GM21717 (cell line): ENCODE results near the gene WDR48.

Experiments used
- ATAC-seq: cut with Tn5 transposase; IDR thresholded peaks from one replicate; pipeline ENCODE4 v1.9.1; 2021; ENCODE audit warnings: mild to moderate bottlenecking, moderate library complexity; ENCODE audit not compliant: unreplicated experiment

WDR48 gene

DNA sequence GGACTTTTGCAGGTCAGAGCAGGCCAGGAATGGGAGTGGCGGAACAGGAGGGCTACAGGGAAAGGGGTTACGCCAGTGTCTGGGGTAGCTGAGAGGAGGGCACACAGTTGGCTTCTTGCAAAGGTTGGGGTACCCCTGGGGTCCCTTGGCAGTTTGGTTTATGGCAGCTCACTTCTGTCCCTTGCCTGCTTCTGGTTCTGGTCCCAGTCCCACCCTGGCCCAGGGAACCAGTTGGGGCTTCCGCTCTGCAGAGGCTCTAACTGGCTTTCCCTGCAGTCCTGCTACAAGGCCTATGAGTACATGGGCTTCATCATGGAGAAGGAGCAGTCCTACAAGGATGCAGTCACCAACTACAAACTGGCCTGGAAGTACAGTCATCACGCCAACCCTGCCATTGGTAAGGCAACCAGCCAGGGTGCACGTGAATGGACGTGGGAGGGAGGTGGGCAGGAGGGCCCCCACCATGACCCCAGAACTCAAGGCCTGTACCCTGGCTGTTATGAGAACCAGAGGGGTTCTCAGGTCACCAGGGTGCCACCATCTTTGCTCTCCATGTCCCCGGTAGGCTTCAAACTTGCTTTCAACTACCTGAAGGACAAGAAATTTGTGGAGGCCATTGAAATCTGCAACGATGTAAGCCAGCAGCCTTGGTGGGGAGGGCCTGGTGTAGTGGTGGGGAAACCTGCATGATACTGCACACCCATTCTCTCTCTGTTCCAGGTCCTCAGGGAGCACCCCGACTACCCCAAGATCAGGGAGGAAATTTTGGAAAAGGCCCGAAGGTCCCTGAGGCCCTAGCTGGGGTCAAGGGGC, 86.4 kb downstream of the WDR48 start:
- no peak for ATAC-seq

DNA sequence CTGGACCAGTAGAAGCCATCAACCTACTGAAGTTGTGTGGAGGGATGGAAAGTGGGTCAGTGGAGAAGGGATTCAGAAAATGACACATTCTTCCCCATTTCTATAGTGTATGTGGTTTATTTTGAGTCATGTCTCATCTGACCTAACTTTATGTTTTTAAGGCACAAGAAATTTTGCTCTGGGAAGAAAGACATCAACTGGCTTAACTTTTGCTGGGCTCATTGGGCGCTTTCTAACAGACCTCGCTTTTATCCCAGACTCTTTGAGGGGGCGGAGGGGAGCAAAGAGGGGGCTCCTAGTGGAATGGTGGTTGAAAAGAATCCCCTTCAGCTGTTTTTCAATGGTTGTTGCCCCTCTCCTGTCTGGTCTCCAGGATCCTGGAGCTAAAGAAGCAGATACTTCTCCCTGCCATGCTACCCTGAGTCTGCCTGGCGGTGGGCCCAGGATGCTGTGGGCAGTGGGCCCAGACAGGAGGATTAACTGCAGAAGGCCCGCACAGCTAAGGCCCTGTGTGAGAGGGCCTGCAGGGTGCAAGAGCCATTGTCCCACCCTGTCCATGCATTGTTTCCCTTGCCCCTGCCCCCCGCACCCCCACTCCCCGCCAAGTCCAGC, 87.1 kb downstream of the WDR48 start:
- ATAC-seq: no peak

DNA sequence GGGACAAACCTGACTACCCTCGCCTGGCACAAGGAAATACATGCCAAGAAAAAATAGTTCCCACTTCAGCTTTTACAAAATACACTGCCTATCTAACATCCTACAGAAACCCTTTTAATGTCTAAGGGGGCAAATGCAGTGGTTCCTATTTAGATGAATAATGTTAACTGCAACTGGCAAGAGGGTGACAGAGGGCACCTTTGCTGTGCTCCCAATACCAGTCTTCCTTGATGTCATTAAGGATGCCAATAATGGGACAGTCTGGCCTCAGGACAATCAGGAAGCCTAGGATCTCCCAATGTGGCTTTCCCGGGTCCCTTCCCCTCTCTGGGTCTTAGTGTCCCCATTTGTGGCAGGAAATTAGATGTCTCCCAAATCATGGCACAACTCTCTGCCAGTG, 87.6 kb downstream of the WDR48 start:
- no peak for ATAC-seq

DNA sequence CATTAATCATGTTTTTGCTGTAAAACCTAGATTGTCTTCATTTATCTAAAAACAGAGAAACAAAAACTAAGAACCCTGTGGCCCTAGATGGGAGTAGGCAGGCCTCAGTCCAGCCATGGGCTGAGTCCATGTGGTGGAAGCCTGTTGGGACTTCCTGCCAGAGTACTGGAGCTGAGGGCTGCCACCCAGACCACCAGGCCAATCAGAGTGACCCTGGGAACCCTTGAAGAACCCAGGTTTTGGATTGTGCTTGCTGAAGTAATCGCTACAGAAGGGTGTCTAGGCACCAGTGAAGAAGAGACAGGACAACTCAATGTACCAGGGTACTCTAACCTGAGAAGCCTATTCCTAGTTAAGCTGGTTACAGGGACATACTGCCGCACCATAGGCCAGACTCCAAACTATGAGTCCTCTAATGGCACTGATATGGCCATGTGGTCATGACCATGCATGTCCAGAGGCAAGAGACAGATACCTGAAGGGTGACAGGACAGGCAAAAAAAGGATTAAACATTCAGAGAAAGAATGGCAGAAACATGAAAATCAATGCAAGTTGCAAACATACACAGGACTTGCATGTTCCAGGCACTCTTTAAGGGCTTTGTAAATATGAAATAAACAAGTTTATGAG, 88.6 kb downstream of the WDR48 start:
- no peak for ATAC-seq

DNA sequence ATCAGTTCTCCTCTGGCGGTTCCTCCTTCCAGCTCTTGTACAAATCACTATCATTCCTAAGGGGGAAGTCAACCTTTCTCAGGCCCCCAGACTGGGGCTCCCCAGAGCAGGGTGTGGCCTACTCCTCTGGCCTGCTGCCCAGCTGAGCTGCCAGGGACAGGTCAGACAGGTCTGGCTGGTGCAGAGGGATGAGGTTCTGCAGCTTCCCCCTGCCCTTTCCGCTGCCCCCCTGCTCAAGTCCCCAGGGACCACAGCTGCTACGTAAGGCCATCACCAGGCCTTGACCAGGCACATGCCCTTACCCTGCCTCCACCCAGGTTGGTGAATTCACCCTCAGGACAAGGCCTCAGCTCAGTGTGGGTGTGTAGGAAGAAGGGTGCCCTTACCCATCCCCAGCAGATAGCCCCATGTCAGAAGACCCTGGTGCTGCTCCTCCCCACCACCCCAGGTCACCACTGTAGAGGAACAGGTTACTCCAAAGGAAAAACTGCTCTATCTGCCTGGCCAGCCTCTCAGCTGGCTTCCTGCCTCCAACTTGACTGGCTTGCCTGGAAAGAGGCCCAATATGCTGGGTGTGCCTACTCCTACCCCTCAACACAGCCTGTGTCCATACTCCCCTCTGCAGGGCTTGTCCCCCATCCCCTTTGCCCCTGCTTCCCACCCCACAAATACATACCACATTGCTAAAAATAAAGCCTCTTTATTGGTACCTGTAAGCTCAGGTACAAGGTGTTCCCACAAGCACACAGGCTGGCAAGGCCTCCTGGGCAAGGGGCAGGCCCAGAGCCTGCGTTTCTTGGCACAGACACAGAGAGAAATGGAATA, 89.6 kb downstream of the WDR48 start:
- no peak for ATAC-seq

DNA sequence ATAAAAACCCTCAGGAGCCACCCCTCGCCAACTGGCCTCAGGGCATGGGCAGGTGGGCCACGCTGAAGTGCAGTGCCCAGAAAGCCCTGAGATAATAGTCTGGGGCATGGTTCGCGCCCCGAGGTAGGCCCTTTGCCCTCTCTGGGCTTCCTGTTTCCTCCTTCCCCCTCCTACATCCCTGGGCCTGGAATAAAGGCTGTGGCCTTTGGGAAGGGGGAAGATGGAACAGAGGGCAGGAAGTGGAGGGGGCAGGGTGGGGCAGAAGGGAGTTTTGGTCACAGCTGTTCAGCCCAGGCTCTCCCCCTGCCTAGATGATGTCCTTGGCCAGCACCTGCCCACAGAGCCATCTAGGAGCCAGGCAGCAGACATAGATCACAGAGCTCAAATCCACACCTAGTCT, 90.3 kb downstream of the WDR48 start:
- no peak for ATAC-seq

DNA sequence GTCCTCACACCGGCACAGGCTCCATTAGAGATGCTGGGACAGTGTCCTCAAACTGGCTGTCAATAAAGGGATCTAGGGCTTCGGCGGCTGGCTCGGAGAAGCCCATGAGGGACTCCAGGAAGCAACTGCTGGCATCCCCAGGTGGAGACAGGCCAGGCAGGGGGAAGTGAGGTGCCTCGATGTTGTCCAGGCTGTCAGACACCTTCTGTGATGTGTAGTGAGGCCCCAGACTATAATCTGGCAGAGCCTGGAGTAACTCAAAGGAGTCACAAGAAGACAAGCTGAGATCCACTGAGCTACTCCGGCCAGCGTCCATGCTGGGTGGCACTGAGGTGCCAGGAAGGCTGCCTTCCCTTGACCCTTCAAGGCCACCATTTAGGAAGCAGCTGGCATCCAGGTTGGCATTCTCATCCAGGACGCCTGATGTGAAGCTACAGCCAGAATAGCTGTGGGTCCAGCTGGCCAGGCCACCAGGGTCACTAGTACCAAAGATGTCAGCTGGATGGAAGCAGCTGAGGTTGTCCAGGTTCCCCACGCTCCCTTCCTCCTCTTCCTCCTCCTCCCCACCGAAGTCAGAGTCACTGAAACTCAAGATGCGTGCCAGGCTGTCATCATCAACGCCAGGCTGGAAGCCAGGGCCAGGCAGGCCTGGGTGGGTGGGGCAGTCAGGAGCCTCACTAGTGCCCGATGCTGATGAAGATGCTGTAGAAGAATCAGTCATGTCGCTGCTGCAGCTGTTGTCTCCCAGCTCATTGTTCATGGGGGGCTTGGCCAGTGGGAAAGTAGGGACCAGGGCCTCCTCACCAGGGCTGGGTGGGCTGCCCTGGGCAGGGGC, 91.5 kb downstream of the WDR48 start:
- no peak for ATAC-seq

DNA sequence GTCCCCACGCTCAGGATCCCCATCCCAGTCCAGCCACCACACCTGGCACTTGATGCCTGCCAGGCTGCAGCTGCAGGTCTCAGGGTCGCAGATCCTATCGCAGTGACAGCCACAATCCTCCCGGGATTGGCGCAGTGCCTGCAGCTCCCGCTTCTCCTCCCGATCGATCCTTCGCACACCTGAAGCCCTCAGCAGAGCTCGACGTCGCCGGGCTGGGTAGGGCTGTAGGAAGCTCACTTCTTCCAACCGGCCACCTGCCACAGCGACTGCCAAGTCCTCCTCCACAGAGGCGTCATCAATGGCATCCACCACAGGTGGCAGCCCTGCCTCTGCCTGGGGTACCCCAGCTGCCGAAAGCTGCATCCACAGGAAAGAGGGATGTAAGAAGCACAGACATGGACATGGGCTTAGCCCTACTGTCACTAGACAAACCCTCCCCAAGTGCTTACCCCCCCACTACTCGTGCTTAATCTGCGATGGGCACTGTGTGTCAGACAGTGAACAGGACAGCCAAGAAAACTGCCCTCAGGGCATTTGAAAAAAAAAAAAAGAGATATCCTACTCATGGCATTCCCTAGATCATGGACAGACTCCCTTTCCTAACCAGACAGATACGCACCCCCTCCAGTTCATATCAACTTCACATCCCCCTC, 92.4 kb downstream of the WDR48 start:
- ATAC-seq: no peak

DNA sequence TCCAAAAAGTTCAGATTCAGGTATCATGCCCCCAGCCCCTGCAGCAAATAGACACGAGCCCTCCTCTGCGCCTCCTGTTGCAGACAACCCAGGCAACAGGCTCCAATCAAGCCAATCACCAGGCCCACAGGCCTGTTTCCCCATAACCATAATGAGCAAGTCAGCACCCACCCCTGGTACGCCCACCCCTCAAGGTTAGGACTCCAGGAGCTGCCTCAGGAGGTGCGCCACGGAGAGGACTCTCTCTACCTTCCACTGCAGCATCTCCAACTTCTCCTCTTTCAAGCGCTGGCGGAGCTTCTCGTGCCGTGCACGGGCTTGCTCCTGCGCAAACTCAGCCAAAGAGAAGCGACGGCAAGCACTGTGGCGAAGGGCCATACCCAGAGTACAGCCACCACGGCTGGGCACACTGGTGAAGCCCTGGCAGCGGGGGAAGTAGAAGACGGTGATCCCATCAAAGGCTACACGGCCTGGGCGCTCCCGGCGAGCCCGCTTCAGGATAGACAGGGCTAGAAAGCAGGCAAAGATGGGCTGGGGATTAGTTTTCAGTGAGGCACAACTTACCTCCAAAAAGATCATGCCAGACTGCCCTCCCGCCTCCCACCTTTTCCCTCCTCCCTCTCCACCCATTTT, 93.0 kb downstream of the WDR48 start:
- ATAC-seq: no peak

DNA sequence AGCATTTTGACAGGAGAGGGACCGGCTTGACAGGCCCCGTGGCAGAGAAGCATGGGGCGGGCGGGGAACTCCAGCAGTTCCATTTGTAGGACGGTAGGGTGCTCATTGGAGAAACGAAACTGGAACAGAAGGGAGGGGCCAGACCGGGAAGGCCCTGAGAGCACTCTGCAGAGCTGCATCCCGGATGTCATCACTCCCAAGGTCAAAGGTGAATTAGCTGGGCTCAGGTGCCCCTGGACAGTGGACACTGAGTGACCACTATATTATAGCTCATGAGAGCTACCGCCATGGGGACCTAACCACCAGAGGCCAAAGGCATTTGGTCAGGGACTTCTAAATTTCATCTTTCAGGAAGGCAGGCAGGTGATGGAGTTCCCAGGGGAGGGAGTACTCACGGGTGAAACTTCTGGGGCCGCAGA, 94.3 kb downstream of the WDR48 start:
- no peak for ATAC-seq
